GM18508 (cell line): ENCODE measurements around the gene CALD1.

Source experiments
- ATAC-seq: cut with Tn5 transposase; IDR thresholded peaks from one replicate; pipeline ENCODE4 v1.9.1; 2021; ENCODE audit warnings: moderate number of reproducible peaks; ENCODE audit not compliant: insufficient read depth, unreplicated experiment

CALD1 gene

GRCh38 chr7:134851141-134851540 lies 71.7 kb downstream of the CALD1 start:
- ATAC-seq = no peak

GRCh38 chr7:134852625-134853024 lies 73.2 kb downstream of the CALD1 start:
- no peak for ATAC-seq

- no peak for ATAC-seq
Measured at GRCh38 chr7:134854816-134855215, 75.4 kb downstream of the CALD1 start.

GRCh38 chr7:134855442-134855841 lies 76.0 kb downstream of the CALD1 start:
- ATAC-seq = no peak

- no peak for ATAC-seq
Measured at GRCh38 chr7:134856091-134856490, 76.7 kb downstream of the CALD1 start.

GRCh38 chr7:134856691-134857090 lies 77.3 kb downstream of the CALD1 start:
- ATAC-seq = no peak

- no peak for ATAC-seq
Measured at GRCh38 chr7:134857958-134858357, 78.5 kb downstream of the CALD1 start.

GRCh38 chr7:134859783-134860182 lies 80.3 kb downstream of the CALD1 start:
- ATAC-seq = no peak

- ATAC-seq = peak; percentile 60
Measured at GRCh38 chr7:134865001-134865845, 85.8 kb downstream of the CALD1 start.

- no peak for ATAC-seq
Measured at GRCh38 chr7:134866617-134867016, 87.2 kb downstream of the CALD1 start.

- ATAC-seq = no peak
Measured at GRCh38 chr7:134870156-134870555, 90.7 kb downstream of the CALD1 start.

- no peak for ATAC-seq
Measured at GRCh38 chr7:134870781-134871180, 91.3 kb downstream of the CALD1 start.

- no peak for ATAC-seq
Measured at GRCh38 chr7:134873253-134873652, 93.8 kb downstream of the CALD1 start.

GRCh38 chr7:134874407-134874806 lies 95.0 kb downstream of the CALD1 start:
- no peak for ATAC-seq

GRCh38 chr7:134875867-134876266 lies 96.4 kb downstream of the CALD1 start:
- ATAC-seq = no peak

- ATAC-seq = no peak
Measured at GRCh38 chr7:134878746-134879357, 99.4 kb downstream of the CALD1 start.

GRCh38 chr7:134879815-134880475 lies 100.5 kb downstream of the CALD1 start:
- no peak for ATAC-seq

- no peak for ATAC-seq
Measured at GRCh38 chr7:134882481-134882880, 103.0 kb downstream of the CALD1 start.

GRCh38 chr7:134885967-134886352 lies 106.5 kb downstream of the CALD1 start:
- ATAC-seq = no peak

- ATAC-seq = no peak
Measured at GRCh38 chr7:134886353-134887057, 107.1 kb downstream of the CALD1 start.

GRCh38 chr7:134887523-134887922 lies 108.1 kb downstream of the CALD1 start:
- ATAC-seq = no peak
